NCI-H2227 treated with DMSO at 0.1 percent for 48 hours (cell line): ENCODE measurements around the gene TNFRSF1A.

Experiments
- DNase-seq: peaks from one replicate; lab custom pipeline; 2025; lab: John Stamatoyannopoulos, UW

Gene TNFRSF1A

DNA sequence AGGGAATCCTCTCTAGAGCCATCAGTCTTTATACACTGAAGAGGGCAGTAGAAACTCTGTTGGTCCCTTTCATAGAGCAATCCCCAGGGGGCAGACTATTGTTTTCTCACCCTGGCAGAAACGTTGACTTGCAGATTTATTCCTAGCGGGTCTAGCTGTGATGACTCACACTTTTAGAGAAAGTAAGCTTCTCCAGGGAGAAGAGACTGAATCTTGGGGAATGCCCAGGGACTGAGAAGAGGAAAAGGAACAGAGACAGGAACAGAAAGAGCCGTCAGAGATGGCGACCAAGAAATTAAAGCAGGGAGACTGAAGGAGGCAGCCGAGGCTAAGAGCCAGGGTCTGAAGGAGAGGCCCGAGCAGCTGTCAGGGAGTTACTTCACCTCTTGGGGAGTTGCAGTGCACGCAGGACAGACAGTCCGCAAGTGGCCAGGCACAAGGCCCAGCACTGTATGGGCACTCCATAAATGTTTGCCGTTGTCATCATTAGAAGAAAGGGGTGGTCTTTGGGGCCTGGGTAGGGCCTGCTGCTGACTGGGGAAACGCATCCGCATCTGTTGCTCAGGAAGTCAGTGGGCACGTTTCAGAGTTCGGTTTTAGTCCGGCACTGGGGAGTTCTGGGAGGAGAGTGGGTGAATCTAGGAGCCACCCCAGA is 18.4 kb downstream of the TNFRSF1A start:
- DNase-seq = peak; percentile 51

- no peak for DNase-seq
Observed at GRCh38 chr12:6322969-6323339, 18.9 kb downstream of the TNFRSF1A start.

DNA sequence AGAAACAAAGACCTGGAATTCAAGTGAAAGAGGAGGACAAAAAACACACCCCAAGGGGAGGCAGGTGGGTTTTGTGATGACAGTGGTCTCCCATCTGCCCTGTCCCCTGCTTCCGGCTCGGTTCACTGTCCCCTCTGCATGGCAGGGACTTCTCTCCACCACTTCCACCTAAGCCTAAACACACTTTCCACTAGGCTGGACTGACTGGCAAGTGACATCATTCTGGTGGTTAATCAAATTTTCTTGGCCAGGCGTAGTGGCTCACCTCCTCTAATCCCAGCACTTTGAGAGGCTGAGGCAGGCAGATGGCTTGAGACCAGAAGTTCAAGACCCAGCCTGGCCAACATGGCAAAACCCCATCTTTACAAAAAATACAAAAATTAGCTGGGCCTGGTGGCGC is 19.5 kb downstream of the TNFRSF1A start:
- DNase-seq = no peak

DNA sequence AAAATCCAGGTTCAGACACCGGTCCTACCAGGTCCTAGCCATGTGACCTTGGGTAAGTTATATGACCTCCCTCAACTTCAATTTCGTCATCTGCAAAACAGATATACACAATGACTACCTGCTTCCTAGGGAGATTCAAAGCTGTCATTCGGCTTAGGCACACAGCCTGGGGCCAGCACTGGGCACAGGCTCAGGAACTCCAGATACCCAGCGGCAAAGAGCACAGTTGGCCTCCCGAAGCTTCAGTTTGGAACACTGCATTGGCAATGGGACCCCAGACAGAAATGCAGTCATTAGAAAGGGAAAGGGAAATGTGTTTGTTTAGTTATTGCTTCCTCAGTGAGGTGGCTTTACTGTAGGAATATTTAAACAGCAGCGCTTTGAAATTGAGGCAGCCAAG is 20.0 kb downstream of the TNFRSF1A start:
- no peak for DNase-seq

- no peak for DNase-seq
Observed at GRCh38 chr12:6319446-6319845, 22.4 kb downstream of the TNFRSF1A start.

DNA sequence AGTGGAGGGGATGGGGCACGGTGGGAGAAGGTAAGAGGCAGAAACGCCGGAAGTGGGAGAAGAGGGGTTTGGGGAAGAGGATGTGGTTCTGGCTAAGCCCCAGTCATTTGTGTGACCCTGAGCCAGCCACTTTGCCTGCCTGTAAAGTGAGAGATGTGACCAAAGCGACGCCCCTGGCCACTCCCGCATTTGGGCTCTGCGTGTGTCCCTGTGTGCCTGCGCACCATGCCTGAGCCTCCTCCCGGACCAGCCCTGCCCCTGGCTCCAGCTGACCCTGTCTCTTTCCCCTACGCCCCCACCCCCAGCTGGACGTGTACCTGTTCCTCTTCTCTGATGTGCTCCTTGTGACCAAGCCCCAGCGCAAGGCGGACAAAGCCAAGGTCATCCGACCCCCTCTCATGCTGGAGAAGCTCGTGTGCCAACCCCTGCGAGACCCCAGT is 23.4 kb downstream of the TNFRSF1A start:
- DNase-seq = no peak

- DNase-seq = no peak
Observed at GRCh38 chr12:6317693-6318439, 24.0 kb downstream of the TNFRSF1A start.

- no peak for DNase-seq
Observed at GRCh38 chr12:6316921-6317692, 24.8 kb downstream of the TNFRSF1A start.

GRCh38 chr12:6315704-6316597 is 25.9 kb downstream of the TNFRSF1A start:
- no peak for DNase-seq

DNA sequence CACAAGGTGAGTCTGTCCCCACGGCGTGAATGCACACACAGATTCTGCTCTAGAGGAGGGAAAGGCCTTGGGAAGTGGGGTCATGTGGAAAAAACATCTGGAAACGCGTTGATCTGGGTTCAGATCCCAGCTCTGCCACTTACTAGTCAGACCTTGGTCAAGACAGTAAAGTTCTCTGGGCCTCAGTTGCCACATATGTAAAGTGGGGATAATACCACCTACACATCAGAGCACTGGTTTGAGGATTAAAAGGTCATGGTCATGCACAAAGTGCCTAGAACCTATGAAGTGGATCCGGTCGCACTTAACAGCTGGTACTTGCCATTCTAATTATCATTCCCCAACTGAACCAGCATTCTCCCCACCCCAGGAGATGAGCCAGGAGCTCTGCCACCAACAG is 26.7 kb downstream of the TNFRSF1A start:
- no peak for DNase-seq

- DNase-seq = no peak
Observed at GRCh38 chr12:6314776-6315175, 27.1 kb downstream of the TNFRSF1A start.

DNA sequence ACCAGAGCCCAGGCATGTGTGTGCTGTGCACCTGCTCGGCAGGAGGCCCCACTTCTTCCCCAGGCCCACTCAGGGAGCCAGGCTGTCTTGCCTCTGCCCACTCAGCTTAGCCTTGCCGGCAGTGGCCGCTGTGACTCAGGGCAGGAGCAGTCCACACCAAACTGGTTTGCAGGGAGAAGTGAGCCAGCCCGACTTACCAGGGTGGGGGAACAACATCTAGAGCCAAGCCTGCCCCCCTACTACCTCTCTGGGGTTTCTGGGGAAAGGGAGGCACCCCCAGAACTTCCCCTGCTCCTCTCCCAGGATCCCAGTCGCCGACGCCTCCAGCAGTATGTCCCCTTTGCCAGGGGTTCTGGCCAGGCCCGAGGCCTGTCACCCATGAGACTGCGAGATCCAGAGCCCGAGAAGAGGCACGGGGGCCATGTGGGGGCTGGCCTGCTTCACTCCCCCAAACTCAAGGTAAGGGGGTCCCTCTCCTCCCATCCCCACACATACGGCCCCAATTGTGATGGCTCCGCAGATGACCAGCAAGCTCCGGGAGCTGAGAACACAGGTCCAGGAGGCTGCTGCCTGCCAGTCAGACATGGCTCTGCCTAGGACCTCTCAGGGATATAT is 28.4 kb downstream of the TNFRSF1A start:
- DNase-seq = no peak

- no peak for DNase-seq
Observed at GRCh38 chr12:6312529-6313325, 29.1 kb downstream of the TNFRSF1A start.

GRCh38 chr12:6311822-6312528 is 29.9 kb downstream of the TNFRSF1A start:
- no peak for DNase-seq

- DNase-seq = no peak
Observed at GRCh38 chr12:6310771-6311610, 30.9 kb downstream of the TNFRSF1A start.

- DNase-seq = no peak
Observed at GRCh38 chr12:6307529-6307928, 34.3 kb downstream of the TNFRSF1A start.

GRCh38 chr12:6306599-6307220 is 35.2 kb downstream of the TNFRSF1A start:
- DNase-seq = no peak

DNA sequence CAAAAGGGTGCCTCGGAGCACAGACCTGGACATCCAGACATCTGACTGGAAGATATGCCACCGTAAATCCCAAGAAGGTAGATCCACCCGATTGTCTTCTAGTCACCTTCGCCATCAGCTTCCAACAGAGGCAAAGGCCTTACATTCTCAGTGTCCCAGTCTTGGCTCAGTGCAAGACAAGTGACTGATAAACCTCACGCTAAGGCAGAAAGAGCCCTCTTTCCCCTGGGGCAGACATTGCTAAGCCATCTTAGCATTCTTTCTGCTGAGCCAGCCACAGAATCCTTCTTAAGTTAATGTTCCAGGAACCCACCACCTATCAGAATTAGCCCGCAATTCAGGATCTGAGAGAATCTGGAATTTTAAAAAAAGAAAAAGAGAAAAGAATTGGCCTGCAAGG is 35.7 kb downstream of the TNFRSF1A start:
- no peak for DNase-seq

DNA sequence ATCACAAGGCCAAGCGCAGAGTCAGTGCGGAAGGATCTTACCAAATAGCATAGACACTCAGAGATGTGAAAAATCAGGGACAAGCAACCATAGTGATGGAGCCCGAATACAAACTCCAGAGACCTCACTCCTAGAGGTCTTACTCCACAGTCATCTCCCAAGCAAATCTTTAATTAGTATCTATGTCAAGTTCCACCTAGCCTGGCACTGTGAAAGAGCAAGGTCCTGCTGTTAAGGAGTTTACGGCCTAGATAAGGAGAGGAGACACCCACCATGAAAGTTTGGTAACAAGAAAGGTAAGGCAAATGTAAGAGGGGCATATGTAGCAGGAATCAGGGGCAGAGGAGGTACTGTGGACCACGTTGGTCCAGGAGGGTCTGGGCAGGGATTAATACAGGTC is 38.8 kb downstream of the TNFRSF1A start:
- DNase-seq = no peak
